H1 (cell line): Measurements from ENCODE around the gene CRY1. TPM values are rescaled to one million over a fixed set of nuclear protein-coding genes. Genes with fewer than 3 reads are reported as not detected.

Experiments
- BACH1 ChIP-seq: IDR thresholded peaks from 2 replicates; pipeline ENCODE4 v1.6.1; 2012; ENCODE audit warnings: low read length, improper control_type of control experiment
- CTBP2 ChIP-seq: IDR thresholded peaks from 2 replicates; pipeline ENCODE4 v1.7.0; 2011; ENCODE audit warnings: borderline replicate concordance, mild to moderate bottlenecking, moderate library complexity, mixed read lengths, low read length; ENCODE audit not compliant: insufficient read depth, insufficient read length
- EP300 ChIP-seq, 2 experiments: IDR thresholded peaks; 1 replicate in 1 of 2; 2 replicates in 1 of 2; pipeline ENCODE4 v1.6.1; 2011 to 2012; ENCODE audit warnings: low read depth in 2 of 2, low read length in 2 of 2, mild to moderate bottlenecking in 2 of 2, borderline replicate concordance in 1 of 2, inconsistent platforms in 1 of 2, moderate library complexity in 1 of 2
- FOSL1 ChIP-seq: IDR thresholded peaks from 2 replicates; pipeline ENCODE4 v1.6.1; 2011; ENCODE audit warnings: mild to moderate bottlenecking, low read depth, low read length, moderate library complexity; ENCODE audit not compliant: insufficient read depth
- HDAC2 ChIP-seq, 2 experiments: fragments of 300-600 bp in 1 of 2; sonication (generic) in 1 of 2; IDR thresholded peaks; 2 replicates each; pipeline ENCODE4 v1.6.1; 2011 to 2012; ENCODE audit warnings: low read depth in 2 of 2, low read length in 2 of 2, mild to moderate bottlenecking in 2 of 2, moderate library complexity in 2 of 2, borderline replicate concordance in 1 of 2, inconsistent platforms in 1 of 2
- NRF1 ChIP-seq: IDR thresholded peaks from 2 replicates; pipeline ENCODE4 v1.6.1; 2011; ENCODE audit warnings: mild to moderate bottlenecking, low read depth, low read length, improper control_type of control experiment
- TAF7 ChIP-seq: optimal IDR thresholded peaks from 2 replicates; pipeline ENCODE3; 2011; ENCODE audit warnings: low read depth, mild to moderate bottlenecking, inconsistent platforms, low read length, moderate library complexity, borderline replicate concordance
- TBP ChIP-seq: IDR thresholded peaks from 2 replicates; pipeline ENCODE4 v1.6.1; 2011; ENCODE audit warnings: low read depth, low read length, improper control_type of control experiment
- ZNF274 ChIP-seq: IDR thresholded peaks from 2 replicates; pipeline ENCODE4 v1.7.0; 2012; ENCODE audit warnings: low read length, borderline replicate concordance; ENCODE audit errors: extremely low read depth
- polyA plus RNA-seq, 7 experiments: library from polyadenylated mRNA; depleted of rRNA in 3 of 7; stranded (reverse) in 5 of 7; unstranded in 2 of 7; fragments of >200 nt in 5 of 7; fragments of 200-250 nt in 2 of 7; gene quantifications; 1 replicate in 5 of 7; 2 replicates in 1 of 7; 4 replicates in 1 of 7; pipeline versions ENCODE4 v1.2.1 to v1.2.3, GENCODE V29; 2011 to 2013; ENCODE audit warnings: missing spikeins in 2 of 7, mixed read lengths in 2 of 7
- total RNA-seq: library from RNA; stranded (reverse); fragmentation: NEBNext Ultra II Directional; extraction: Animal tissue kit (Norgen Biotek cat#: 25700); gene quantifications from 2 replicates; pipeline ENCODE4 v1.2.1, GENCODE V29; 2021
- TF ChIP-seq, protein P1 (sequence below): fragments of 300-600 bp; sonication (generic); IDR thresholded peaks from 2 replicates; pipeline ENCODE4 v1.7.1; 2012; ENCODE audit warnings: low read length, moderate library complexity, mild to moderate bottlenecking, inconsistent platforms; ENCODE audit not compliant: insufficient replicate concordance
- TF ChIP-seq, protein P2 (sequence below): IDR thresholded peaks from 2 replicates; pipeline ENCODE4 v1.6.1; 2012; ENCODE audit warnings: inconsistent platforms

The CRY1 gene
- total and polyA plus RNA-seq, 2 of the 8 experiments (the other 6 are each of a cell fraction or from before 2014, with no cell fraction given) = 13.6 to 25.1 TPM

DNA sequence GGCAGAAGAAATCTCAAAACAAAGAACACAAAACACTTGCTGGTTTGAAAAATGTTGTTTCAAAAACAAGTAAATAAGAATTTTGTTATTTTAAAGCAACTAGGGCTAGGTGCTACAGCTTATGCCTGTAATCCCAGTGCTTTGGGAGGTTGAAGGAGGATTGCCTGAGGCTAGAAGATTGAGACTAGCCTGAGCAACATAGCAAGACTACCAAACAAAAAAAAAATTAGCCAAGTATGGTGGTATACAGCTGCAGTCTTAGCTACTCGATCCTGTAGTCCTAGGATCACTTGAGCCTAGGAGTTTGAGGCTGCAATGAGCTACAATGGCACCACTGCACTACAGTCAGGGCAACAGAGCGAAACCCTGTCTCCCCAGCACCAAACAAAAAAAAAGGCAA lies 73.8 kb downstream of the CRY1 start (continued):
- TF ChIP-seq, protein P1, sequence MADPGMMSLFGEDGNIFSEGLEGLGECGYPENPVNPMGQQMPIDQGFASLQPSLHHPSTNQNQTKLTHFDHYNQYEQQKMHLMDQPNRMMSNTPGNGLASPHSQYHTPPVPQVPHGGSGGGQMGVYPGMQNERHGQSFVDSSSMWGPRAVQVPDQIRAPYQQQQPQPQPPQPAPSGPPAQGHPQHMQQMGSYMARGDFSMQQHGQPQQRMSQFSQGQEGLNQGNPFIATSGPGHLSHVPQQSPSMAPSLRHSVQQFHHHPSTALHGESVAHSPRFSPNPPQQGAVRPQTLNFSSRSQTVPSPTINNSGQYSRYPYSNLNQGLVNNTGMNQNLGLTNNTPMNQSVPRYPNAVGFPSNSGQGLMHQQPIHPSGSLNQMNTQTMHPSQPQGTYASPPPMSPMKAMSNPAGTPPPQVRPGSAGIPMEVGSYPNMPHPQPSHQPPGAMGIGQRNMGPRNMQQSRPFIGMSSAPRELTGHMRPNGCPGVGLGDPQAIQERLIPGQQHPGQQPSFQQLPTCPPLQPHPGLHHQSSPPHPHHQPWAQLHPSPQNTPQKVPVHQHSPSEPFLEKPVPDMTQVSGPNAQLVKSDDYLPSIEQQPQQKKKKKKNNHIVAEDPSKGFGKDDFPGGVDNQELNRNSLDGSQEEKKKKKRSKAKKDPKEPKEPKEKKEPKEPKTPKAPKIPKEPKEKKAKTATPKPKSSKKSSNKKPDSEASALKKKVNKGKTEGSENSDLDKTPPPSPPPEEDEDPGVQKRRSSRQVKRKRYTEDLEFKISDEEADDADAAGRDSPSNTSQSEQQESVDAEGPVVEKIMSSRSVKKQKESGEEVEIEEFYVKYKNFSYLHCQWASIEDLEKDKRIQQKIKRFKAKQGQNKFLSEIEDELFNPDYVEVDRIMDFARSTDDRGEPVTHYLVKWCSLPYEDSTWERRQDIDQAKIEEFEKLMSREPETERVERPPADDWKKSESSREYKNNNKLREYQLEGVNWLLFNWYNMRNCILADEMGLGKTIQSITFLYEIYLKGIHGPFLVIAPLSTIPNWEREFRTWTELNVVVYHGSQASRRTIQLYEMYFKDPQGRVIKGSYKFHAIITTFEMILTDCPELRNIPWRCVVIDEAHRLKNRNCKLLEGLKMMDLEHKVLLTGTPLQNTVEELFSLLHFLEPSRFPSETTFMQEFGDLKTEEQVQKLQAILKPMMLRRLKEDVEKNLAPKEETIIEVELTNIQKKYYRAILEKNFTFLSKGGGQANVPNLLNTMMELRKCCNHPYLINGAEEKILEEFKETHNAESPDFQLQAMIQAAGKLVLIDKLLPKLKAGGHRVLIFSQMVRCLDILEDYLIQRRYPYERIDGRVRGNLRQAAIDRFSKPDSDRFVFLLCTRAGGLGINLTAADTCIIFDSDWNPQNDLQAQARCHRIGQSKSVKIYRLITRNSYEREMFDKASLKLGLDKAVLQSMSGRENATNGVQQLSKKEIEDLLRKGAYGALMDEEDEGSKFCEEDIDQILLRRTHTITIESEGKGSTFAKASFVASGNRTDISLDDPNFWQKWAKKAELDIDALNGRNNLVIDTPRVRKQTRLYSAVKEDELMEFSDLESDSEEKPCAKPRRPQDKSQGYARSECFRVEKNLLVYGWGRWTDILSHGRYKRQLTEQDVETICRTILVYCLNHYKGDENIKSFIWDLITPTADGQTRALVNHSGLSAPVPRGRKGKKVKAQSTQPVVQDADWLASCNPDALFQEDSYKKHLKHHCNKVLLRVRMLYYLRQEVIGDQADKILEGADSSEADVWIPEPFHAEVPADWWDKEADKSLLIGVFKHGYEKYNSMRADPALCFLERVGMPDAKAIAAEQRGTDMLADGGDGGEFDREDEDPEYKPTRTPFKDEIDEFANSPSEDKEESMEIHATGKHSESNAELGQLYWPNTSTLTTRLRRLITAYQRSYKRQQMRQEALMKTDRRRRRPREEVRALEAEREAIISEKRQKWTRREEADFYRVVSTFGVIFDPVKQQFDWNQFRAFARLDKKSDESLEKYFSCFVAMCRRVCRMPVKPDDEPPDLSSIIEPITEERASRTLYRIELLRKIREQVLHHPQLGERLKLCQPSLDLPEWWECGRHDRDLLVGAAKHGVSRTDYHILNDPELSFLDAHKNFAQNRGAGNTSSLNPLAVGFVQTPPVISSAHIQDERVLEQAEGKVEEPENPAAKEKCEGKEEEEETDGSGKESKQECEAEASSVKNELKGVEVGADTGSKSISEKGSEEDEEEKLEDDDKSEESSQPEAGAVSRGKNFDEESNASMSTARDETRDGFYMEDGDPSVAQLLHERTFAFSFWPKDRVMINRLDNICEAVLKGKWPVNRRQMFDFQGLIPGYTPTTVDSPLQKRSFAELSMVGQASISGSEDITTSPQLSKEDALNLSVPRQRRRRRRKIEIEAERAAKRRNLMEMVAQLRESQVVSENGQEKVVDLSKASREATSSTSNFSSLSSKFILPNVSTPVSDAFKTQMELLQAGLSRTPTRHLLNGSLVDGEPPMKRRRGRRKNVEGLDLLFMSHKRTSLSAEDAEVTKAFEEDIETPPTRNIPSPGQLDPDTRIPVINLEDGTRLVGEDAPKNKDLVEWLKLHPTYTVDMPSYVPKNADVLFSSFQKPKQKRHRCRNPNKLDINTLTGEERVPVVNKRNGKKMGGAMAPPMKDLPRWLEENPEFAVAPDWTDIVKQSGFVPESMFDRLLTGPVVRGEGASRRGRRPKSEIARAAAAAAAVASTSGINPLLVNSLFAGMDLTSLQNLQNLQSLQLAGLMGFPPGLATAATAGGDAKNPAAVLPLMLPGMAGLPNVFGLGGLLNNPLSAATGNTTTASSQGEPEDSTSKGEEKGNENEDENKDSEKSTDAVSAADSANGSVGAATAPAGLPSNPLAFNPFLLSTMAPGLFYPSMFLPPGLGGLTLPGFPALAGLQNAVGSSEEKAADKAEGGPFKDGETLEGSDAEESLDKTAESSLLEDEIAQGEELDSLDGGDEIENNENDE = no peak
- TF ChIP-seq, protein P2, sequence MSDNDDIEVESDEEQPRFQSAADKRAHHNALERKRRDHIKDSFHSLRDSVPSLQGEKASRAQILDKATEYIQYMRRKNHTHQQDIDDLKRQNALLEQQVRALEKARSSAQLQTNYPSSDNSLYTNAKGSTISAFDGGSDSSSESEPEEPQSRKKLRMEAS = no peak
- TF ChIP-seq EP300 (IDR thresholded peaks at IDR 0.05; ENCODE audit: borderline replicate concordance in 1 of 2, low read depth in 2 of 2, low read length in 2 of 2) = no peak
- no peak for TF ChIP-seq ZNF274
- TF ChIP-seq BACH1 = no peak
- no peak for TF ChIP-seq NRF1
- TF ChIP-seq FOSL1 = no peak
- TF ChIP-seq CTBP2 = no peak
- no peak for TF ChIP-seq TBP
- TF ChIP-seq TAF7 = no peak
- no peak for TF ChIP-seq HDAC2 (IDR thresholded peaks at IDR 0.05; ENCODE audit: borderline replicate concordance in 1 of 2, low read depth in 2 of 2, low read length in 2 of 2)
